Activated CD4-positive, alpha-beta memory T cell treated with anti-CD3 and anti-CD28 coated beads for 36 hours (primary cell): ENCODE data around the gene B3GLCT. TPM values are rescaled to one million over a fixed set of nuclear protein-coding genes. Genes with fewer than 3 reads are reported as not detected.

ENCODE experiments used
- CTCF ChIA-PET: fragments of 350-600 bp; sonication (Branson Sonifier 250); formaldehyde crosslinking; loops from one replicate; lab custom pipeline; 2021; ENCODE audit warnings: antibody characterized with exemption, inconsistent platforms; lab: Charles Lee
- POLR2A ChIA-PET: fragments of 350-600 bp; sonication (Branson Sonifier 250); formaldehyde crosslinking; loops from one replicate; lab custom pipeline; 2021; ENCODE audit warnings: antibody characterized with exemption; lab: Charles Lee
- DNase-seq: peaks from one replicate; pipeline ENCODE4 v3.0.0-alpha.2; 2020
- H3K27ac Mint-ChIP-seq: one replicate; pipeline ENCODE4 v1.8.0; 2021; ENCODE audit warnings: mixed read lengths
- H3K27me3 Mint-ChIP-seq: one replicate; pipeline ENCODE4 v1.8.0; 2021; ENCODE audit warnings: mixed read lengths
- H3K36me3 Mint-ChIP-seq: one replicate; pipeline ENCODE4 v1.8.0; 2021; ENCODE audit warnings: mixed read lengths
- H3K4me1 Mint-ChIP-seq: one replicate; pipeline ENCODE4 v1.8.0; 2021; ENCODE audit warnings: low read depth, mixed read lengths
- H3K4me3 Mint-ChIP-seq: one replicate; pipeline ENCODE4 v1.8.0; 2021; ENCODE audit warnings: mild to moderate bottlenecking, mixed read lengths
- H3K9me3 Mint-ChIP-seq: one replicate; pipeline ENCODE4 v1.8.0; 2021; ENCODE audit warnings: mixed read lengths
- intact Hi-C: fragments of 100-400 bp; cut with micrococcal nuclease; formaldehyde crosslinking; loops from one replicate; pipeline ENCODE4 v1.15.1; 2023
- total RNA-seq, 2 experiments: library from RNA; stranded (reverse); gene quantifications; one replicate each; pipeline ENCODE4 v1.2.3, GENCODE V29; 2021

Gene B3GLCT
- total RNA-seq, 2 experiments from 2014 or later, result 2.6 to 2.8 TPM

DNA sequence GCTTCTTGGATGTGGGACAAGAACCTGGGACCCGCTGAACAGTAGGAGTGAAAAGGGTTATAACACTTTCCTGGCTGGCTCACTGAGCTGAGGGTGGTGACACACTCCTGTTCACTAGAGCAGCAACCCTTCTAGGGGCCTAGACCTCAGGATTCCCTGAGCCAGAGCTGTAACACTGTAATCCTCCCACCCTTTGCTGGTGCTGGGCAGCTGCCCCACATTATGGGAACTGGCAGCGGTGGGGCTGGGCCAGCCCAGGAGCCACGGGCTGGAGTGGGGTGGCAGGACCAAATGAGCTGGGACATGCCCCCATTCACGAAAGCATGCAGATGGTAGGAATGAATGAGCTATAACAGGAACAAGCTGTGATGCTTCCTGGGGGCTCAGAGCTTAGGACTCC, 110.6 kb downstream of the B3GLCT start:
- Mint-ChIP-seq H3K4me1 (no peaks in the 10 kb centered on the region), H3K36me3 (peaks cover 44% of the 10 kb centered on the region), H3K27ac (no peak overlapping the region), H3K4me3 (no peak overlapping the region), H3K9me3 (peaks cover 63% of the 10 kb centered on the region), H3K27me3 (no peaks in the 10 kb centered on the region)
- no peak for DNase-seq
- ChIA-PET POLR2A (no interaction called here), CTCF (interaction anchor here (1.2 kb wide), 1 partner anchor 12 kb away, joined by 3 read pairs; no protein-coding TSS in a partner anchor)
- intact Hi-C loops, result no loop called here

DNA sequence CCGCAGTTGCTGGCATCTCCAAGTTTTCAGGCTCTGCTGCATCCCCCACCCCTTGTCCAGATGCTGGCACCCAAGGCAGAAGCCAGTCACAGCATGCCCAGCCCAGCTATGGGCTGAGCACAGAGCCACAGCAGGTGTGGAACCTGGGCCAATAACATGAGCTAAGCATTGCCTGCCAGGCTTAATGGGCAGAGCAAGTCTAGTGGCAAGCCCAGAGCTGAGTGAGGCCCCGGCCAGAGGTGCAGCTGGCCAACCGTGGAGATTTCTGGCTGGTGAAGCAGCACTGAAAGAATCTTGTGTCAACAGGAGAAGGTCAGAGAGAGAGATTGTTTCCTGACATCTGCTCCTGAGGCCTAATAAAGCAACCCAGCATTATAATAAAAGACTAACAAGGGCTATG, 111.0 kb downstream of the B3GLCT start:
- intact Hi-C loops, result no loop called here
- no peak overlapping the region for H3K4me3 Mint-ChIP-seq
- H3K36me3 Mint-ChIP-seq, result peaks cover 45% of the 10 kb centered on the region
- DNase-seq, result no peak
- POLR2A ChIA-PET, result no interaction called here
- no peaks in the 10 kb centered on the region for H3K4me1 Mint-ChIP-seq
- H3K9me3 Mint-ChIP-seq, result peaks cover 66% of the 10 kb centered on the region
- no peaks in the 10 kb centered on the region for H3K27me3 Mint-ChIP-seq
- H3K27ac Mint-ChIP-seq, result no peak overlapping the region
- CTCF ChIA-PET, result interaction anchor here (1.2 kb wide), 1 partner anchor 12 kb away, joined by 3 read pairs; no protein-coding TSS in a partner anchor

DNA sequence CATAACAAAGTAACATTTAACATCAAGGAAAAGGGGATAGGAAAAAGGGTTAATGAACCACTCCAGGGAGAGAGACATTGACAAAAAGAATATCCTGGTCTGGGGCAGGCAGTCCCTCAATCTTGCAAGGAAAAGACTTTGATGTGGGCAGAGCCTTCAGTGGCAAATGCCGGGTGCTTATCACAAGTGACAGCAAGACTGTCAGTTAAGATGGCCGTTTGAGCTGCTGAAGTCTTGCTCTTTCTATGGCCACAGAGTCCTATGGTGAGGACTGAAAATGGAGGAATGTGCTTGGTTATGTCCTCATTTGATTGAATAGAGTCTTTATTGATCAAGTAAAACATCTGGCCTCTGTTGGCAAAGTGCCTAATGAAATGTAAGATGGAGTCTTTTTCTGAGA, 112.1 kb downstream of the B3GLCT start:
- ChIA-PET POLR2A (no interaction called here), CTCF (no interaction called here)
- H3K4me3 Mint-ChIP-seq, result no peak overlapping the region
- DNase-seq, result no peak
- H3K27me3 Mint-ChIP-seq, result no peaks in the 10 kb centered on the region
- intact Hi-C loops, result no loop called here
- H3K36me3 Mint-ChIP-seq, result peaks cover 47% of the 10 kb centered on the region
- H3K4me1 Mint-ChIP-seq, result no peaks in the 10 kb centered on the region
- no peak overlapping the region for H3K27ac Mint-ChIP-seq
- H3K9me3 Mint-ChIP-seq, result peaks cover 73% of the 10 kb centered on the region

DNA sequence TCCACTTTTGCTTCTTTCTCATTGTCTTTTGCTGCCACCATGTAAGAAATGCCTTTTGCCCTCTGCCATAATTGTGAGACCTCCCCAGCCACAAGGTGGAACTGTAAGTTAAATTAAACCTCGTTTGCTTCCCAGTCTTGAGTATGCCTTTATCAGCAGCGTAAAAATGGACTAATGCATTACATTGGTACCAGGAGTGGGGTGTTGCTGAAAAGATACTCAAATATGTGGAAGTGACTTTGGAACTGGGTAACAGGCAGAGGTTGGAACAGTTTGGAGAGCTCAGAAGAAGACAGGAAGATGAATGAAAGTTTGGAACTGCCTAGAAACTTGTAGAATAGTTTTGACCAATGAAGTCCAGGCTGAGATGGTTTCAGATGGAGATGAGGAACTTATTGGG, 115.2 kb downstream of the B3GLCT start:
- no peak for DNase-seq
- Mint-ChIP-seq H3K9me3 (peaks cover 57% of the 10 kb centered on the region), H3K36me3 (peaks cover 51% of the 10 kb centered on the region), H3K27me3 (no peaks in the 10 kb centered on the region), H3K4me1 (no peaks in the 10 kb centered on the region), H3K4me3 (no peak overlapping the region), H3K27ac (no peak overlapping the region)
- intact Hi-C loops, result no loop called here
- ChIA-PET POLR2A (no interaction called here), CTCF (no interaction called here)

DNA sequence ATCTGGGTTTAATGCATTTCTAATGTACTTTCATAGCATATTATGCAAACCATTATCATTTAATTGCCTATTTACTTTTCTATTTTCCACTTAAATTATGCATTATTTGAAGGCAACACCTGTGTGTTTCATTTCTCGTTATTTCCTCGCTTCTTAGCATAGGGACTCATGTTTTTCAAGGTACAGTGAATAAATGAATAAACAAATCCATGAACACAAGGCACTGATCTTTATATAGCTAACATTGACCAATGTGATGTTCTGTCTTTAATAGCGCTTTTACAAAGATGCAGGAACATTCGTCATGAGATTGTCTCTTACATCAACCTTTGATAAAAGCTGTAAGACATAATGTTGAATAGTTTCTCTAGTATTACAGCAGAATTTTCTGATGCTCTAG, 121.2 kb downstream of the B3GLCT start:
- CTCF ChIA-PET, result no interaction called here
- H3K4me3 Mint-ChIP-seq, result no peak overlapping the region
- peaks cover 5% of the 10 kb centered on the region for H3K9me3 Mint-ChIP-seq
- POLR2A ChIA-PET, result no interaction called here
- no peak overlapping the region for H3K27ac Mint-ChIP-seq
- H3K4me1 Mint-ChIP-seq, result no peaks in the 10 kb centered on the region
- intact Hi-C loops, result no loop called here
- H3K27me3 Mint-ChIP-seq, result no peaks in the 10 kb centered on the region
- H3K36me3 Mint-ChIP-seq, result peaks cover 18% of the 10 kb centered on the region
- DNase-seq, result no peak

DNA sequence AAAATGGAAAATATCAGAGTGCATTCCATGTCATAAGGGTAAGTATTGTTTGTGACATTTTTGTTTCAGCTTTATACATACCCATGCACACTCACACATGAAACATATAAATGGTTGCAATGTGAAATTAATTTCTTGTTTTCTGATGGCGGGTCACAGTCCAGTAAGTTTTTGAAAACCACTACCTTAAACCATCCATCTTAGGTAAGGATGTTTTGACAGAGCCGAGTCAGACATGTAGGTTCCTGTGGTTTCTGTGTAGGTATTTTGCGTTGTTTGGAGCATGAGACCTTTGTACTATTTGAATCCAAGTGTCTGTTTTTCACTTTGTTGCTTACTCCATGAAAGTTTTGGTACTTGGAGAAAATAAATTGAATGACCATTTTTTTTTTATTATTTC, 121.7 kb downstream of the B3GLCT start:
- no peaks in the 10 kb centered on the region for H3K27me3 Mint-ChIP-seq
- H3K4me3 Mint-ChIP-seq, result no peak overlapping the region
- H3K36me3 Mint-ChIP-seq, result peaks cover 16% of the 10 kb centered on the region
- intact Hi-C loops, result no loop called here
- CTCF ChIA-PET, result no interaction called here
- H3K4me1 Mint-ChIP-seq, result no peaks in the 10 kb centered on the region
- peaks cover under 1% of the 10 kb centered on the region for H3K9me3 Mint-ChIP-seq
- no peak for DNase-seq
- POLR2A ChIA-PET, result no interaction called here
- H3K27ac Mint-ChIP-seq, result no peak overlapping the region

DNA sequence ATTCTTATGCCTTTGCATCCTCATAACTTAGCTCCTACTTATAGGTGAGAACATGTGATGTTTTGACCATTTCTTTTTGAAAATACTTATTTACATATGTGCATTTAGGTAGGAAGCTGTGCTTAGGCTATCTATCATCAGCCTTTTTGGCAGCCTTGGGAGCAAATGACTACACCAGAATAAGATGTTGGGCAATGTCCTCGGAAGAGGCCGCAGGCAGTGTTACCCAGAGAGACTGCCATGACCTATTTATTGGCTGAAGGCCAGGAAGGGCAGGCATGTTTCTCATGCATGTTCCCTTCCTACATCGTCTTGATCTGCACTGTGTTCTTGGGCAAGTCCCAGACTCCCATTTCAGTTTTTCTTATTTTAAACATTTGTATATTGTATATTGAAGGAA, 122.3 kb downstream of the B3GLCT start:
- no peak for DNase-seq
- intact Hi-C loops, result no loop called here
- no peaks in the 10 kb centered on the region for H3K9me3 Mint-ChIP-seq
- ChIA-PET CTCF (no interaction called here), POLR2A (no interaction called here)
- no peaks in the 10 kb centered on the region for H3K4me1 Mint-ChIP-seq
- no peak overlapping the region for H3K4me3 Mint-ChIP-seq
- H3K36me3 Mint-ChIP-seq, result peaks cover 16% of the 10 kb centered on the region
- no peaks in the 10 kb centered on the region for H3K27me3 Mint-ChIP-seq
- H3K27ac Mint-ChIP-seq, result no peak overlapping the region

DNA sequence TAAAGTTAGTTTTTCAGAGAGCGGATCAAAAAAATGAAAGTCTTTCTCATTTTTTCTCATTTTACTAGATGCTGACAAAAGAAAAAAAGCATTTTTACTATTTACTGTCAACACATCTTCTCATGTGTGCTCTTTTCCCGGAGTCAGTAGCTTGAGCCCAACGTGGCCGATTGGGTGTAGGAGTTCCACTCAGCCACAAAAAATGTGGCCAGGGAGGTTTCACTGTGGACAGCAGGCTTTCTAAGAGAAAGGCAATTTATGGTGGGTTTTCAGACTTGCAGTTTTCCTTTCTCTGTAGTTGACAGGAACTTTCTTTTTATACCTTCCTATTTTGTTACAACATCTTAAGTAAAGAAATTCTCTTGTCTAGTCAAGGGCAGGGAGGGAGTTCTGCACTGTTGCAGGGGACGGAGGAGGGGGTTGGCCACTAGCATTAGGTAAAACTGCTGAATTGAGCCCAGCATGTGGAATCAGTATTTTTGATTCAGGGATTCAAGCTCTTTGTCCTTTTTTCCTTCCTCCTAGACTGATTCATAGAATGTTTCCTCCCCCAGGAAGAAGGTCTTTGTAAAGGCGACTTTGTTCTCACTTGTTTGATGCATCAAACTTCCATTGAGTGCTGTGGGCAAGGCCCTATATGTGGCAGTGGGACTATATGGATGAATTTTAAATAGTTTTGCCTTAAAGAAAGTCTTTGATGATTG, 123.1 kb downstream of the B3GLCT start:
- ChIA-PET CTCF (no interaction called here), POLR2A (no interaction called here)
- no peaks in the 10 kb centered on the region for H3K4me1 Mint-ChIP-seq
- peaks cover 13% of the 10 kb centered on the region for H3K36me3 Mint-ChIP-seq
- H3K9me3 Mint-ChIP-seq, result no peaks in the 10 kb centered on the region
- no peaks in the 10 kb centered on the region for H3K27me3 Mint-ChIP-seq
- no peak for DNase-seq
- intact Hi-C loops, result no loop called here
- no peak overlapping the region for H3K27ac Mint-ChIP-seq
- no peak overlapping the region for H3K4me3 Mint-ChIP-seq

DNA sequence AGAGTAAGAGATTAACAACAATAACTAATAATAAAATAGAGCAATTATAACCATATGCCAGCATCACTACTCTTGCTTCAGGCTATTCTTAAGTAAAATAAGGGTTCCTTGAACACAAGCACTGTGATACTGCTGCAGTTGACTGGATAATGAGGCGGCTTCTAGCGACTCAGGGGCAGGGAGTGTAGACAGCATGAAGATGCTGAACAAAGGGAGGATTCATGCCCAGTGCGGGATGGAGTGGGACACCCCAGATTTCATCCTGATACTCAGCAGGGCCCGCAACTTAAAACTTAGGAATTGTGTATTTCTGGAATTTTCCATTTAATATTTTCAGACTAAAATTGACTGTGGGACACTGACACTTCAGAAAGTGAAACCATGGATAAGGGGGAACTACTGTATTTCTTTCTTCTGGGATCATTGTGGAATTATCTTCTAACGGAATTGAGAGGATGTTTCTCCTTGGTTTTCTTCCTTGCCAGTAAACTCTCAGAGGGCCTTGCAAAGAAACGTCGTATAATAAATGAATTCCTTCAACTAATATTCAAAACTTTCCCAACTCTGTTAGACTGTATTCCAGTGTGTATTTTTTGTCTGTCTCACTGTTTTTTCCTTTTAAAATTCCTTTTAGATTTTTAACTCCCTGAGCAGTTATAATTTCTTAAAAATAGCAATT, 127.5 kb downstream of the B3GLCT start:
- intact Hi-C loops, result no loop called here
- DNase-seq, result no peak
- ChIA-PET CTCF (no interaction called here), POLR2A (no interaction called here)
- Mint-ChIP-seq H3K36me3 (peaks cover 30% of the 10 kb centered on the region), H3K4me3 (no peak overlapping the region), H3K9me3 (peaks cover 2% of the 10 kb centered on the region), H3K27ac (no peak overlapping the region), H3K4me1 (no peaks in the 10 kb centered on the region), H3K27me3 (no peaks in the 10 kb centered on the region)

DNA sequence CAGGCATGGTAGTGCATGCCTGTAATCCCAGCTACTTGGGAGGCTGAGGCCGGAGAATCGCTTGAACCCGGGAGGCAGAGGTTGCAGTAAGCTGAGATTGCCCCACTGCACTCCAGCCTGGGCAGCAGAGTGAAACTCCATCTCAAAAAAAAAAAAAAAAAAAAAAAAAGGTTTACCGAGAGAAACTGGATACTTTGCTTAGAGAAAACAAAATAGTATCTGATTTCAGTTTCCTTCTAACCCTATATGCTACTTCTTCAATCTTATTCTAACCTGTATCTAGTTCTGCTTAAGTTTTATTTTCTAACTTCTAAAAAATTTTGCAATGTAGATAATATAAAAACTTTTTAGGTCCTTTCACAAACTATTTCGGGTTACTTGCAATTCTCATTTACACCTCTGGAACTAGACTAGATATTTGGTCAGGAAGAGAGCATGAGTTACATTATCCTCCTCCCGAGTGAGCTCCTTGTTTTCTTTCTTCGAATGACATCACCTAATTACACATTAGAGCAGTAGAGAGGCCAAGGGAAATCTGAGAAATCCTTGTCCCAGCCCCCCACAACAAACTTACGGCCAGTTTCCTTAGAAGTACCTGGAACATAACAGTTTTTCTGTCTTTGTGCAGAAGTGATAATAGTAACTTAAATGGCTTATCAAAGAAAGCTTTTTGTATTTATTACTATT, 128.9 kb downstream of the B3GLCT start:
- no peaks in the 10 kb centered on the region for H3K4me1 Mint-ChIP-seq
- H3K27ac Mint-ChIP-seq, result no peak overlapping the region
- H3K36me3 Mint-ChIP-seq, result peaks cover 29% of the 10 kb centered on the region
- intact Hi-C loops, result no loop called here
- no peak for DNase-seq
- peaks cover 3% of the 10 kb centered on the region for H3K9me3 Mint-ChIP-seq
- no peak overlapping the region for H3K4me3 Mint-ChIP-seq
- ChIA-PET POLR2A (no interaction called here), CTCF (interaction anchor here (1.1 kb wide), 1 partner anchor 13 kb away, joined by 4 read pairs; no protein-coding TSS in a partner anchor)
- H3K27me3 Mint-ChIP-seq, result no peaks in the 10 kb centered on the region

DNA sequence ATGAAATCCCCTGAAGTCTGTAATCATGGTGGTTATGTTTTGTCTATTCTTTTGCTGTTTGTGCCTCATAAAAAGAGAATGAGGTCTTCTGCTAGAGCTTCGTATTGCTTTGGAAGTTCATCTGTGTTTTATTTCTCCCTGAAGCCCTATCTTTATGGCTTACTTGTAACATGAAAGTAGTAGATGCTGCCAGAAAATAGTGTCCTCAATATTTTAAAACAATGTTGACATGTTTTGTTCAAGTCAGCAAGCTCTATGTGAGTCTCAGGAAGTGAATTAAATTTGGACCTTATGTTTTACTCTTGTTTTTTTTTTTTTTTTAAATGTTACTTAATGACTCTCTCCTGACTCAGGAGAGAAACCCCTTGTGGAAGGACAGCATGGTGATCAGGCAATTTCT, 130.5 kb downstream of the B3GLCT start:
- intact Hi-C loops, result no loop called here
- no peak overlapping the region for H3K4me3 Mint-ChIP-seq
- no peak overlapping the region for H3K27ac Mint-ChIP-seq
- POLR2A ChIA-PET, result no interaction called here
- CTCF ChIA-PET, result interaction anchor here (0.6 kb wide), 1 partner anchor 167 kb away, joined by 3 read pairs; no protein-coding TSS in a partner anchor
- H3K9me3 Mint-ChIP-seq, result peaks cover 7% of the 10 kb centered on the region
- H3K4me1 Mint-ChIP-seq, result no peaks in the 10 kb centered on the region
- H3K27me3 Mint-ChIP-seq, result peaks cover 2% of the 10 kb centered on the region
- DNase-seq, result no peak
- H3K36me3 Mint-ChIP-seq, result peaks cover 25% of the 10 kb centered on the region

DNA sequence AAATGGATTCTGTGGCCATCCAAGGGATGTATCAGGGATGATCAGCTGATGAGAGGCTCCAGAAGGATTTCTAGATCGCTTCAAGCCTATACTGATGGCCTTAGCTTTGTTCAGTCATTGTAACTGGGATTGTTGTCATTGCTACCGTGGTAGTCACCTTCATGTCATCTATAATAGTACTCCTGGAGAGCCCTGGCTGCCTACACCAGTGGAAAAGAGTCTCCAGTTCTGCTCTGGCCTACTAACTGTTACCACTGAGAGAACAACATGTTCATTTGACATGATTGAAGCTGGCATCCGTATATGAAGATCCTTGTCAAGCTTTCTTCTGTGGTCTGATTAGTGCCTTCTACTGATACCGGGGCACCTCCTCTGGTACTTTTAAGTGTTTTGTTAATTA, 131.3 kb downstream of the B3GLCT start:
- peaks cover 23% of the 10 kb centered on the region for H3K36me3 Mint-ChIP-seq
- POLR2A ChIA-PET, result no interaction called here
- CTCF ChIA-PET, result no interaction called here
- intact Hi-C loops, result no loop called here
- H3K4me3 Mint-ChIP-seq, result no peak overlapping the region
- no peaks in the 10 kb centered on the region for H3K4me1 Mint-ChIP-seq
- H3K27ac Mint-ChIP-seq, result no peak overlapping the region
- peaks cover 7% of the 10 kb centered on the region for H3K9me3 Mint-ChIP-seq
- peaks cover 2% of the 10 kb centered on the region for H3K27me3 Mint-ChIP-seq
- no peak for DNase-seq
